T1000 (cell line): Measurements from ENCODE around the gene EMX2.
"Not testable (repeated sequence)": the region's sequence is repeated elsewhere in the genome, so short reads cannot be mapped to it uniquely, and the experiment has no call there.

Experiments
- DNase-seq: peaks from one replicate; lab custom pipeline; 2025; ENCODE audit warnings: mixed read lengths; lab: John Stamatoyannopoulos, UW

The EMX2 gene

DNA sequence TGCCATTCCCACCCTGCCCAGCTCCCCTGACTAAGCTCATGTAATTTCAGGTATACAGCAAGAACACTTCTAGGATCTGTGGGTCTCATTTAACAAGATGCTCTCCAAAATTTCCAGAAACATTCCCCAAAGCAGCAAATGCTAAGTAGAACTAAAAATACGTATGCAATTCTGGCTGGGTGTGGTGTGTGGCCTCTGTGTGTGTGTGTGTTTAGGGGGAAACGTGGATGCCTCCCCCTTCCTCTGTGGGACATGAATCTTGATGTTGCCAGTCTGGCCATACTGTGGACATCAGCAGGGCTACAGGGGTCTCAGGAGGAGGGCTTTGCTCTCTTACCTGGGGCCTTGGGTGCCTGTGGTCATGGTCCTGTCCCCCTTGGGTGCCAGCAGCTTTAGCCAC is 18.4 kb downstream of the EMX2 start:
- no peak for DNase-seq

- no peak for DNase-seq
Measured at GRCh38 chr10:117562220-117562619, 19.7 kb downstream of the EMX2 start.

DNA sequence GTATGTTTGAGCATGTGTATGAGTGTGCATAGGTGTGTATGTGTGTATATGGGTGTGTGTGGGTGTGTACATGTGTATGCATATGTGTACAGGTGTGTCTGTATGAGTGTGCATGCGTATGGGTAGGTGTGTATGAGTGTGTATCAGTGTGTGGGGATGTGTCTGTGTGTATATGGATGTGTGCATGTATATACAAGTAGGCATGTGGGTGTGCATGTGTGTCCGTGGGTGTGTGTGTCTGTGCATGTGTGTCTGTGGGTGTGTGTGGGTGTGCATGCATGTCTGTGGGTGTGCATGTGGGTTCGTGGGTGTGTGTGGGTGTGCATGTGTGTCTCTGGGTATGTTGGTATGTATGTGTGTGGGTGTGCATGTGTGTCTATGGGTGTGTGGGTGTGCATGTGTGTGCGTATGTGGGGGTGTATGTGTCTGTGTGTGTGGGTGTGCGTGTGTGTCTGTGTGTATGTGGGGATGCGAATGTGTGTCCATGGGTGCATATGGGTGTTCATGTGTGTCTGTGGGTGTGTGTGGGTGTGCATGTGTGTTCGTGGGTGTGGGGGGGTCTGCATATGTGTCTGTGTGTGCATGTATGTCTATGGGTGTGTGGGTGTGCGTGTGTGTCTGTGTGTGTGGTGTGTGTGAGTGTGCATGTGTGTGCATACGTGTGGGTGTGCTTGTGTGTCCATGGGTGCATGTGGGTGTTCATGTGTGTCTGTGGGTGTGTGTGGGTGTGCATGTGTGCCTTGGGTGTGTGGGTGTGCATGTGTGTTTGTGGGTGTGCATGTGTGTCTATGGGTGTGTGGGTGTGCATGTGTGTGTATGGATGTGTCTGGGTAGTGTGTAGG is 20.6 kb downstream of the EMX2 start:
- DNase-seq: no peak

DNA sequence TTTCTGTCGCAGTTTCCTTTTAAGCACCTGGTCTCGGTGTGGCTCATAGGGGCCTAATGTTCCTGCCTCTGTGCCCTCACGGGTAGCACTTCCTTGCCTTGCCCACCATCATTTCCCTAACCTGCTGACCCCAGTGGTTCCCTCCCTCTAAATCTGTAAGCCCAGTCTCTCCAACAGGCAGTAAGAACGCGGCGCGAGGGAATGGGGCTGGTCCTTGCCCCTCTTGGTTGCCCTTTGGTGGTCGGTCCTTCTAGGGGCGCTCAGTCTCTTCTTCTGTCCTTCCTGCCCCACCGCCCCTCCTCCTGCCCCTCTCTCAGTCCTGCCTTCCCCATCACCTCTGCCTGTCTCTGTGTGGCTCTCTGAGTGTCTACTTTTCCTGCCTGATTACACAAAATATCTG is 21.2 kb downstream of the EMX2 start:
- DNase-seq: no peak

DNA sequence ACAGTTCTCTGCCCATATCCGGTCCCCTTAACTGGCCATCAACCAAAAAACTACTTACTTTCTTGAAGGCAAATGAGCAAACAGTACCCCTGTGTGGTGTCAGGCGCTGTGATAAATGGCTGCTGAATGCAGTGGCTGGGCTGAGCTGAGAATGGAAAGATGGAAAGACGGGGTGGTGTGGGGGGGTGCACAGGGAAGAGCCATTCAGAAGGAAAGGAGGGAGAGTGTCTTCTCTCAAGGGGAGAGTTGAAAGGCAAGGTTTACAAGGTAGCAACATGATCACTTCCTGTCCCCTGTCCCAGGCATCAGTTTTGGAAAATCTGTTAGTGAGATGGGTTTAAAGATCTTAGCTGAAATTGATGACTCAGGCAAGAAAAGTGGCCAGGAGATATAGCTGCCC is 22.5 kb downstream of the EMX2 start:
- DNase-seq: no peak

GRCh38 chr10:117568334-117568733 is 25.8 kb downstream of the EMX2 start:
- no peak for DNase-seq

- DNase-seq: no peak
Measured at GRCh38 chr10:117569610-117570390, 27.3 kb downstream of the EMX2 start.

DNA sequence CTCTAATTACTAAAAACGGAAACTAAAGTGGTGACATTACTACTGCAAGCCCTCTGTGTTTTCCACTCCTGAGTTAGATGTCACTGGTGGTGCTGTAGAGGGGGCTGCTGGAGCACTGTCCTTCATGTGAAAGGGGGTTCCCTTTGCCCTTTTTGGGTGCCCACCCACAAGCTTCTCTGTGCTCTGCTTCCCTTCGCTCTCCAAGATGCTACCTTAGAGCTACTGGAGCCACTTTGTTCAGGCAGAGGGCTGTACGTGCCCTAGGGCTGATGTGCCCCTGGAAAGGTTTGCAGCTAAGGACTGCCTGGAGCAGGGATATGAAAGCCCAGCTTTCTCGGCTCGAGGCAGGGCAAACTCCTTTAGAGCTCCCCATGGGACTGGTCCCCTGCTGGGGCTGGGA is 28.3 kb downstream of the EMX2 start:
- no peak for DNase-seq

DNA sequence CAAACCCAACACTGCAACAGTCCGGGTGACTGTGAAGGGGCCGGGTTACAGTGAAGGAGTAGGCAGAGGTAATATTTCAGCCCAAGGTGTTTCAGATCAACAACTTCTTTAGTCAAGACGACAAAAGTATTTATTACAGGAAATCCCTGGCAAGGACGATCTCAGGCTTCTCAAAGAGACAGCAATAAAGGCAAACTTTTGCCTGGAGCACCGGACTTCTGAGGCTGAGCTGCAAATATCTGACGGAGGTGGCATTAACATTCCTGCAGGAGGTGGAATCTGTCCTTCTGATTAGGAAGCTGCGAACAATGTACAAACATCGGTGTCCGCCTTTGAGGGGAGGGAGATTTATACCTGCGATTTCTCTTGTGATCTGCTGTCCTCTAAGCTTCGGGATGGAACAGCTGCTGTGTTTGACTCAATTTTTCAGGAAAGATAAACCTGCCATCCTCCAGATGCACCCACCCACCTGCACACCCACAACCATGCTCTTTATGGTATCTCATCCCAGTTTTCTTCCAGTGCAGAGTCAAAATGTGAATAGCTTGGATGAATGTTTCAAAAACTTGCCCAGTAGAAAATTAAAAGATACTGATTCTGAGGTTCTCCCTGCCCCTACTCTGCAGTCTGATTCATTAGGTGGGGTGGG is 32.1 kb downstream of the EMX2 start:
- DNase-seq: no peak

DNA sequence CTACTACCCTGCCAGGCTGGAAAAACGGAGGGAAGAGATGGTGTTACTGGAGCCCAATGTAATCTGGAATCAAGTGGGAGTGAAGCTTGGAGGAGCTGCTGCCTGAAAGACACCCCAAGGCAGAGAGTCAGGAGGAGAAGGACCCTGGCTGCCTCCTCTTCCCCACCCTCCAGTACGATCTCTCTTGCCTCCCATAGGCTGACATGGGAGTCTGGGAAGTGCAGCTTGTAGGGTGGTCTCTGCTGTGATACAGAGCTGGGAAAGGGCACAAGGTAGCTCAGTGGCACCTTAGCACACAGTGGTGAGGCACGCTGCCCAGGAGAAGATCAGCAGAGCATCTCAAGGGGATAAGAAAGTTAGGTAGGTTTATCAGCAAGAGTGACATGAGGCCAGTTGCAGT is 35.9 kb downstream of the EMX2 start:
- DNase-seq: no peak

DNA sequence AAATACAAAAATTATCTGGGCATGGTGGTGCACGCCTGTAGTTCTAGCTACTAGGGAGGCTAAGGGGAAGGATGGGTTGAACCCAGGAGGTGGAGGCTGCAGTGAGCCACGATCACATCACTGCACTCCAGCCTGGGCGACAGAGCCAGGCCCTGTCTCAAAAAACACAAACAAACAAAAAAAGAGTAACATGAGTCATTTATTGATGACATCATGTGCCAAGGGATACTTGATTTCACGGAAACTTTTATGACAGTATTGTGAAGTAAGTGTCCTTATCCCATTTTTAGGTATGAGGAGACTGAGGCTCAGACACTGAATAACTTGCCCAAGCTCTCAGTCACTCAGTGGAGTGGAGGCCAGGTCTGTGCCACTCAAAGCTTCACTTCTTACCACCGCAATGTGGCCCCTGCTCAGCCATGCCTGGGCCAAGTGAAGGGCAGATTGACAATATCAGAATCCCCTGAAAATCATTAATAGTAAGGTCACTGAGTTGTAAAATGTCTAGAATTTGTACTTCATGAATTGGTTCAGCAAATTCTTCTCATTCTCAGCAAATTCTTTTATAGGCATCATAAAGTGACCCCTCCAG is 36.5 kb downstream of the EMX2 start:
- DNase-seq: no peak

DNA sequence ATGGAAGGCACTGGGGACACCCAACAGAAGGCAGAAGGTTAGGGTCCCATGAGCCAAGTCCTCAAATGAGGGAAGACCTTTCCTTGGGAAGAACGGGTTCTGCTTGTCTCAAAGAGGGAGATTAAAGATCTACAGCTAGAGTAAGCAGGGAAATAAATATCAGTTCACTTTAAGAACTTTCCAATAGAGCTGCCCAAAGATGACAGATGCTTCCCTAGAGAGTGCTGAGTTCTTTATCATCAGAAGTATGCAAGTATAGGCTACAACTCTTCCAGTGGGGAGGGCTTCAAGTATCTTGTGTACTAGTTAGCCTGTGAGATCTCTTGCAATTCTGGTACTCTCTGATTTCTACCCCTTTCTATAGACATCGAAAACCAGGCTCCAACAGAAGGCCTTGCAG is 39.4 kb downstream of the EMX2 start:
- no peak for DNase-seq

DNA sequence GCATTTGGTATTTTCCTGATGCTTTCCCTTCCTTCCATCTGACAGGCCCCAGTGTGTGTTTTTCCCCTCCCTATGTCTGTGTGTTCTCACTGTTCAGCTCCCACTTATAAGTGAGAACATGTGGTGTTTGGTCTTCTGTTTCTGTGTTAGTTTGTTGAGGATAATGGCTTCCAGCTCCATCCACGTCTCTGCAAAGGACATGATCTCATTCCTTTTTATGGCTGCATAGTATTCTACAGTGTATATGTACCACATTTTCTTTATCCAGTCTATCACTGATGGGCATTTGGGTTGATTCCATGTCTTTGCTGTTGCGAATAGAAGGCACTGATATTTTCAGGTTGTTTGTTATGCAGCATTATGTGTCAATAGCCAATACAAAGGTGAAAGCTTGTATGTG is 42.3 kb downstream of the EMX2 start:
- not testable (repeated sequence) for DNase-seq

DNA sequence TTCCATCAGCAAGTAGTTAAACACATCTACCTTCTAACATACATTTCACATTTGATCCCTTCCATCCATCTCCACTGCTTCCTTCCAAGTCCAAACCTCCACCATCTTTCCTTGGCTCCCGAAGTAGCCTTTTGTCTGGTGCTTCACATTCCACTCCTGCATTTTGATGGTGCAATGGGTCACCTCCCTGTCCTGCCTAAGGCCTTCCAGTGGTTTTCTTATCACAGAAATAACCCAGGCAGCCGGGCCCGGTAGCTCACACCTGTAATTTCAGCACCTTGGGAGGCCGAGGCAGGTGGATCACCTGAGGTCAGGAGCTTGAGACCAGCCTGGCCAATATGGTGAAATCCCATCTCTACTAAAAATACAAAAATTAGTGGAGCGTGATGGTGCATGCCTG is 44.5 kb downstream of the EMX2 start:
- DNase-seq: no peak

DNA sequence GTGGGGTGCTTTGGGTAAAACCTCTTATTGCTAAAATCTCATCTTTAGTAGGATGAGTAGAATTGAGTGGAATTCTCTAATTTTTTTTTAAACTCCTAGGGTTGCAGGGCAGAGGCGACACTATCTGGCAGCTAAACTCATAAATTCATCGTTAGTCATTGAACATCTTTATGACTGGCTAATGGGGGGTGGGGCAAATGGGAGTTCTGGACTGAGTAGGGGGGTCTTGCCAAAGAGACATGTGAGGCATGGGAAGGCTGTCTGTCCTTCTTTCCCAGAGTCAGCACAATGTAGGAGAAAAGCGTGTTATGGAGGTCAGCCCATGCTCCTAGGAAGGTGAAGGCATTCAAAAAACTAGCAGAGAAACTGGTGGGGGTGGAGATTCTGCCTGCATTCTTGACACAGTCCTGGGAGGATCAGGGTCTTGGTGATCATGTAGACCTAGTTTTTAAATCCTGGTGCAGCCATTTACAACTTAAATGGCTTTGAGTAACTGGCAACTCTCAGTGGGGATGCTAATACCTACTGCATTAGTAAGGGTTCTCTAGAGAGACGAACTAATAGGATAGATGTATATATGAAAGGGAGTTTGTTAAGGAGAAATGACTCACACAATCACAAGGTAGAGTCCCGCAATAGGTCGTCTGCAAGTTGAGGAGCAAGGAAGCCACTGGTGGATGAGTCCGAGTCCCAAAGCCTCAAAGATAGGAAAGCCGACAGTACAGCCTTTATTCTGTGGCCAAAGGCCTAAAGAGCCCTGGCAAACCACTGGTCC is 47.7 kb downstream of the EMX2 start:
- peak; percentile 64 for DNase-seq

DNA sequence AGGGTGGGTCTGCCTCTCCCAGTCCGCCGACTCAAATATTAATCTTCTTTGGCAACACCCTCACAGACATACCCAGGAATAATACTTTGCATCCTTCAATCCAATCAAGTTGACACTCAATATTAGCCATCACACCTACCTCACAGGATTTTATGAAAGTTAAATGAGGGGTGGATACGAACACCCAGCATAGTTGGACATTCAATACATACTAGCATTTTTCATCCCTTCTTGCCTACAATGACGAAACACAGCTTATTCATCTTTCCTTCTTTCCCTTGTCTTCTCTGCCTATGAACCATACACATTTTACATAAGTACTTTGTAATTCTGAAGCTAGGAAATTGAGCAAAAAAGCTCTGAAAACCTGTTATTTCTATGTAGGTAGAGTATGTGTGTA is 48.5 kb downstream of the EMX2 start:
- DNase-seq: no peak

DNA sequence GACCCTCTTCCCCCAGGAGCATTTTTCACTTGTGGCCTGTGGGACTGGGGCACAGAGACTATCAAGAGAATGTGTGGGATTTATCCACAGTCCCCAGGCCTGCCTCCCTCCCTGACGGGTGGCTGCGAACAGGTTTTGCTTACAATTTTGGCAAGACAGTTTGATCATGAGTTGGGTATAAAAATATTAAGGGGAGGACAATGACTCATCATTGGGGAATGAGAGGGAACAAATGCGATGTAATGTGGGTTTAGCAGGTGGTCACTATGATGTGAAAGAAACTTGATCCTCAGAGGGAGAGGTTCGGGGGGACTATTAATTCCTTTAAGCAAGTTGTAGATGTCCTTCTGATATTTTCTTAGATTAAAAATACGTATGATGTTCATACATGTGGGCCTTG is 52.2 kb downstream of the EMX2 start:
- peak; percentile 19 for DNase-seq

DNA sequence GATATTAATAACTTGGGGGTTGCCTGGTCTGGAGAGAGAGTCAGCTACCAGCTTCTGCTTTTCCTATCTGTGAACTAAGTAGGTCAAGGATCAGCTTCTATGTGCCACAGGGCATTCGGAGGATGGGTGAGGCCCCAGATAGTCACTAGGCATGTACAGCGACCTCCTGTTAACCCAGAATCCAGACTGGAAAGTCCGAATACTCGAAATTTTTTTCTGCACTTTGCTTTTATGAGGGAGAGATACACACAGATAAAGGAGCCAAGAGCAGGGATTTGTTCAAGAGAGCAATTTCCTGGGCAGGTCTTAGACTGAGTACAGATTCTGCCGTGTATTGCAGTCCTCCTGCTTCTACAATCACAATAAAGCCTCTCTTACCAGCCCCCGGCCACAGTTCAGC is 54.2 kb downstream of the EMX2 start:
- DNase-seq: peak; percentile 29

DNA sequence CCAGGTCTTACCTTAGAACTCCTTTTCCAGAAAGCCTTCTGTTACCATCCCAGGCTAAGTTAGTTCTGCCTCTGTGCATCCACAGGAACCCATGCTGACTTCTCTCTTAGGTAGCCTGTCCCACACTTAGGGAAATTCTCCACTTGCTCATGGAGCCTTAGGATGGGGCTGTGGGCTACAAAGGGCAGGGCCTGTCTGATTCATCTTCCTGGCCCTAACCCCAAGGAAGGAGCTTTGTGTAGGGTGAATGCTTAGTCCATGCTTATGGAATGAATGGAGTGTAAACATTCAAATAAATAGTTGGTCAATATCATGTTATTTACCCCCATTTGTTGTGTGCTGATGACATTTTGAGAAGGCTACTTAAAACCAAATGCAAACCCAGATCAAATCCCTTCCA is 54.7 kb downstream of the EMX2 start:
- DNase-seq: peak; percentile 30
